ENCODE results near the gene ADAMTS19. TPM values are rescaled to one million over a fixed set of nuclear protein-coding genes. Genes with fewer than 3 reads are reported as not detected.

The ADAMTS19 gene
- total and polyA plus RNA-seq, 9 of the 15 experiments (the other 6 are each of a cell fraction or from before 2014, with no cell fraction given), result not detected

- TF ChIP-seq THRA (IDR thresholded peaks at IDR 0.05), result no peak
Observed at GRCh38 chr5:129569295-129569694, 109.2 kb downstream of the ADAMTS19 start (continued).

GRCh38 chr5:129572060-129572459 is 112.0 kb downstream of the ADAMTS19 start:
- Histone ChIP-seq H3K79me2 (ENCODE audit: control insufficient read depth, insufficient read depth, low read length) (no peaks in the 10 kb centered on the region), H2AFZ (ENCODE audit: low read depth, low read length) (no peak overlapping the region), H3K9me3 (replicated peaks; ENCODE audit: control insufficient read depth, insufficient read depth, low read depth, low read length) (0 out of 2 replicates have a peak, but pooled peaks cover 2% of the 10 kb centered on the region), H3K27me3 (ENCODE audit: control insufficient read depth in 2 of 2, insufficient read depth in 2 of 2, low read length in 2 of 2) (no peaks in the 10 kb centered on the region), H3K27ac (ENCODE audit: extremely low read depth, low read depth, low read length) (no peak overlapping the region), H3K4me2 (ENCODE audit: insufficient read depth, low read length) (no peak overlapping the region), H3K9ac (ENCODE audit: insufficient read depth in 1 of 2, low read depth in 2 of 2, low read length in 2 of 2) (no peak overlapping the region), H3K4me1 (replicated peaks in 1 of 2; ENCODE audit: control insufficient read depth in 2 of 2, insufficient read depth in 2 of 2, low read length in 2 of 2) (no peaks in the 10 kb centered on the region), H3K36me3 (ENCODE audit: control insufficient read depth, insufficient read depth, low read length) (no peaks in the 10 kb centered on the region), H4K20me1 (replicated peaks; ENCODE audit: control insufficient read depth, insufficient read depth, low read length) (no peaks in the 10 kb centered on the region), H3K9me1 (ENCODE audit: control insufficient read depth, insufficient read depth, low read length) (no peaks in the 10 kb centered on the region), H3K4me3 (no peak overlapping the region)
- BruUV-seq (replicated peaks), result no TSS peak
- intact Hi-C loops (cut with micrococcal nuclease), result no loop called here
- in situ Hi-C loops (cut with MboI), result no loop called here
- DNase-seq (ENCODE audit: extremely low read depth in 1 of 4, low spot score in 3 of 4) (no peak), ATAC-seq (no peak), FAIRE-seq (no peak)
- WGBS (ENCODE audit: insufficient coverage, low coverage, missing lambda C conversion rate), result 0% methylated on average over 2 of the region's 2 CpGs
- CTCF ChIA-PET (ENCODE audit: low intra/inter-chr PET ratio), result no interaction called here
- POLR2A ChIA-PET, result no interaction called here
- TF ChIP-seq MCM7 (IDR thresholded peaks at IDR 0.05) (no peak), EP400 (IDR thresholded peaks at IDR 0.05) (no peak), PHB2 (IDR thresholded peaks at IDR 0.05; ENCODE audit: low read depth) (no peak), HMG20B (CRISPR knock-in tag; IDR thresholded peaks at IDR 0.05) (no peak), MITF (IDR thresholded peaks at IDR 0.05) (no peak), GABPB2 (CRISPR knock-in tag; conservative IDR thresholded peaks at IDR 0.05) (no peak), POLR3A (IDR thresholded peaks at IDR 0.05; ENCODE audit: borderline replicate concordance, extremely low read depth, insufficient read depth, insufficient read length) (no peak), GTF2E2 (tag; IDR thresholded peaks at IDR 0.05) (no peak), DPF2 (IDR thresholded peaks at IDR 0.05) (no peak), RNF219 (CRISPR knock-in tag; IDR thresholded peaks at IDR 0.05) (no peak), ZNF444 (CRISPR knock-in tag; IDR thresholded peaks at IDR 0.05) (no peak), BRD4 (IDR thresholded peaks at IDR 0.05) (no peak), SLC30A9 (CRISPR knock-in tag; IDR thresholded peaks at IDR 0.05) (no peak), HMGXB4 (CRISPR knock-in tag; IDR thresholded peaks at IDR 0.05) (no peak), KLF13 (tag; IDR thresholded peaks at IDR 0.05; ENCODE audit: borderline replicate concordance, low read depth) (no peak), TRIM28 (IDR thresholded peaks at IDR 0.05) (no peak)

All from K562 (cell line).